Mucosa of descending colon (tissue), 3 donors: ENCODE measurements around the gene ZNF532. TPM values are rescaled to one million over a fixed set of nuclear protein-coding genes. Genes with fewer than 3 reads are reported as not detected.

Experiments used
- ATAC-seq: fragments of 200-7000 bp; cut with Tn5 transposase; one replicate; pipeline ENCODE4 v1.9.1; 2020; ENCODE audit warnings: mild to moderate bottlenecking, moderate library complexity
- DNase-seq, 3 donors: peaks; one replicate each; pipeline ENCODE4 v3.0.0-alpha.2; 2020
- H3K36me3 ChIP-seq: fragments of 200-600 bp; one replicate; pipeline ENCODE4 v1.8.0; 2021; ENCODE audit warnings: low read depth, mild to moderate bottlenecking
- H3K4me1 ChIP-seq: fragments of 200-600 bp; one replicate; pipeline ENCODE4 v1.8.0; 2021; ENCODE audit warnings: low read depth, mild to moderate bottlenecking
- H3K4me3 ChIP-seq: fragments of 200-600 bp; one replicate; pipeline ENCODE4 v1.8.0; 2021; ENCODE audit warnings: mild to moderate bottlenecking
- H3K9me3 ChIP-seq: fragments of 200-600 bp; one replicate; pipeline ENCODE4 v1.8.0; 2021; ENCODE audit warnings: mild to moderate bottlenecking
- intact Hi-C, 2 donors: fragments of 100-400 bp; cut with DNase I in 1 of 2; cut with micrococcal nuclease in 1 of 2; formaldehyde crosslinking; loops; one replicate each; pipeline versions ENCODE4 v1.11.0 to v1.11.1; 2022; cut with DNase I, micrococcal nuclease
- total RNA-seq, 3 donors: library from RNA; stranded (reverse); fragmentation: NEBNext Ultra II Directional in 2 of 3; extraction: Animal tissue kit (Norgen Biotek cat#: 25700) in 2 of 3; gene quantifications; one replicate each; pipeline versions ENCODE4 v1.2.1 to v1.2.4, GENCODE V29; 2021 to 2023
- TF ChIP-seq, protein P1 (sequence below): fragments of 200-600 bp; IDR thresholded peaks from one replicate; pipeline ENCODE4 v1.8.0; 2022; ENCODE audit warnings: antibody characterized with exemption, mild to moderate bottlenecking
- donor health status: DM: no; HTN: no; CAD: no; lungs with moderate emphysema.
- donor health status: DM: no; HTN: no; CAD: no.
- donor health status: DM: no; HTN: yes; CAD: no.

Gene ZNF532
- total RNA-seq, 3 donors from 2014 or later, result 11.2 to 104 (median 16.3) TPM

DNA sequence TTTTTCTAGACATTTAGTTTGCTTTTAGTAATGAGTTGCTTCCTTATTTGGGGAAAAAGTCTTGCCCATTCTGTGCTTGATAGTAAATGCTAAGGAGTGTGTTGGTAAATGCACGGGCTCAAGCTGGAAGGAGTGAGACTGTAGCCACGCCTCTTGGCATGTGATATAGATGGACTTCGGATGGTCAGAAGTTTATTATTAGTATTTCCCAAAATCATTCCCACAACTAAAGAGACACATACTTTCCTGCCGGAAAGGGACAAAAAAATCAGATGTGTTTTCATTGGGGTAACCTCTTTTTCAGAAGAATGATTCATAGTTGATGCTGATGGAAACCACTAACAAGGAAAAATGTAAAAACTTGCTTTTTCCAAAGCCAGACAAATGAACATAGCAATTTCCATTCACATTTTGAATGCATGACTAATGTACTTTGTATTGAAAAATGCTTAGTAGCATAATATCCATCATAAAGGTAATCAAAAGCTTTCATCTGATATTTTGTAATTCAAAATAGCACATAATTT is 133.2 kb downstream of the ZNF532 start:
- DNase-seq, result no peak
- Histone ChIP-seq H3K9me3 (no peaks in the 10 kb centered on the region), H3K4me1 (no peaks in the 10 kb centered on the region), H3K4me3 (no peak overlapping the region), H3K36me3 (no peaks in the 10 kb centered on the region)
- peak; percentile 24 for ATAC-seq
- TF ChIP-seq, protein P1, sequence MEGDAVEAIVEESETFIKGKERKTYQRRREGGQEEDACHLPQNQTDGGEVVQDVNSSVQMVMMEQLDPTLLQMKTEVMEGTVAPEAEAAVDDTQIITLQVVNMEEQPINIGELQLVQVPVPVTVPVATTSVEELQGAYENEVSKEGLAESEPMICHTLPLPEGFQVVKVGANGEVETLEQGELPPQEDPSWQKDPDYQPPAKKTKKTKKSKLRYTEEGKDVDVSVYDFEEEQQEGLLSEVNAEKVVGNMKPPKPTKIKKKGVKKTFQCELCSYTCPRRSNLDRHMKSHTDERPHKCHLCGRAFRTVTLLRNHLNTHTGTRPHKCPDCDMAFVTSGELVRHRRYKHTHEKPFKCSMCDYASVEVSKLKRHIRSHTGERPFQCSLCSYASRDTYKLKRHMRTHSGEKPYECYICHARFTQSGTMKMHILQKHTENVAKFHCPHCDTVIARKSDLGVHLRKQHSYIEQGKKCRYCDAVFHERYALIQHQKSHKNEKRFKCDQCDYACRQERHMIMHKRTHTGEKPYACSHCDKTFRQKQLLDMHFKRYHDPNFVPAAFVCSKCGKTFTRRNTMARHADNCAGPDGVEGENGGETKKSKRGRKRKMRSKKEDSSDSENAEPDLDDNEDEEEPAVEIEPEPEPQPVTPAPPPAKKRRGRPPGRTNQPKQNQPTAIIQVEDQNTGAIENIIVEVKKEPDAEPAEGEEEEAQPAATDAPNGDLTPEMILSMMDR, result no peak
- intact Hi-C loops, result no loop called here

- no peaks in the 10 kb centered on the region for H3K9me3 ChIP-seq
- intact Hi-C loops, result no loop called here
- DNase-seq, result no peak
- no peaks in the 10 kb centered on the region for H3K4me1 ChIP-seq
- H3K36me3 ChIP-seq, result no peaks in the 10 kb centered on the region
- ATAC-seq, result peak; percentile 38
- TF ChIP-seq, protein P1, result no peak
- no peak overlapping the region for H3K4me3 ChIP-seq
Measured at GRCh38 chr18:58998401-58999203, 133.9 kb downstream of the ZNF532 start.

DNA sequence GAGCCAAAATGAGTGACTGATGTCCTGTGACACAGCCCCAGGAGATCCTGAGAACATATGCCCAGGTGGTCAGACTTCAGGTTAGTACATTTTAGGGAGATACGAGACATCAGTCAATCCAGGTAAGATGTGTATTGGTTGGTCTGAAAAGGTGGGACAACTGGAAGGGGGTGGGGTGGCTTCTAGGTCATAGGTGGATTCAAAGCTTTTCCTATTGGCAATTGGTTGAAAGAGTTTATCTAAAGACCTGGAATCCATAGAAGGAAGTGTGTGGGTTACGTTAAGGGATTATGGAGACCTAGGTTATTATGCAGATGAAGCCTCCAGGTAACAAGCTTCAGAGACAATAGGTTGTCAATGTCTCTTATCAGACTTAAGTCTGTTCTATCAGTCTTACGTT is 136.5 kb downstream of the ZNF532 start:
- TF ChIP-seq, protein P1, result no peak
- H3K4me3 ChIP-seq, result no peak overlapping the region
- H3K36me3 ChIP-seq, result no peaks in the 10 kb centered on the region
- ATAC-seq, result no peak
- DNase-seq, result no peak
- H3K9me3 ChIP-seq, result no peaks in the 10 kb centered on the region
- intact Hi-C loops, result no loop called here
- H3K4me1 ChIP-seq, result no peaks in the 10 kb centered on the region

DNA sequence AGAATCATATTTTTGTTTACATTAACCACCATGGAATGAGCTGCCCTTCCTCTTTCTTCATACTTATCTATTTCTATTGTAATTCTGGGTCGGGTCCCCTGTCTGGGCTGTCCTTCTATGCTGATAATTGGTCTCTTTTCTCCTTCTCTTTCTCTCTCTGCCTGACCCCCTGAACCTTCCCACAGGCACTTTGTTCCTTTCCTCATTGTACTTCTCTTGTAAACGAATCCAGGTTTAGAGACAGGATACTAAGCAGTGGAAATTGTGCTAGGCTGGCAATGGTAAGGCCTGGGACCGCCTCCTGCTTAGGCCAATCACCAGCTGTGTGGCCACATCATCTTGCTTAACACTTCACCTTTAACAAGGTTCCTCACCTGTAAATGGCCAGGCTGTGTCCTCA is 137.0 kb downstream of the ZNF532 start:
- no peak overlapping the region for H3K4me3 ChIP-seq
- intact Hi-C loops, result no loop called here
- H3K36me3 ChIP-seq, result no peaks in the 10 kb centered on the region
- H3K4me1 ChIP-seq, result no peaks in the 10 kb centered on the region
- H3K9me3 ChIP-seq, result no peaks in the 10 kb centered on the region
- ATAC-seq (no peak), DNase-seq (no peak)
- TF ChIP-seq, protein P1, result no peak

DNA sequence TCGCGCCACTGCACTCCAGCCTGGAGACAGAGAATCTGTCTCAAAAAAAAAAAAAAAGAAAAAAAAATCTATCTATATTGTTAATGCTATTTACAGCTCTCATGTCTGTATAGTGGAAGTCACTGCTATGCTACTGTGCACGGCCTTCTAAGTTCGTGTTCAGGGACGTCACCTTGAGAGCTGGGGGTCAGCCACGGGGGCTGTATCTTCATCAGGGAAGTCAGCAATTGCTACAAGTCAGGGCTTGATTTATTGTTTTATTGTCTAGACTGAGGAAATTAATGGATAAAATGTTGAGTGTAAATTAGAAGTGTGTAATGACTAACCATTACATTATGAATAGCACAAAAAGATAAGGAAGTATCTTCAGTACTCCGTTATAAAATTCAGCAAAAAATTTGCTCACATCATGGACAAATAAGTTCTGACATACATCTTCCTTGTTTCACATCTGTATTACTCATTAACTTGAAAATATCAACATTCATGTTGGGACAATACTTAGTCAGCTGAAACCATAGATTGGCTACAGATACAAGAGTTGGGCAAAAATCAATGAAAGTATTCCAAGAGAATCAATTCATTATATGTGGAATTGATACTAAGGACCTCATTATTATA is 138.4 kb downstream of the ZNF532 start:
- no peaks in the 10 kb centered on the region for H3K4me1 ChIP-seq
- H3K36me3 ChIP-seq, result no peaks in the 10 kb centered on the region
- H3K4me3 ChIP-seq, result no peak overlapping the region
- ATAC-seq (no peak), DNase-seq (no peak)
- intact Hi-C loops, result no loop called here
- TF ChIP-seq, protein P1, result no peak
- no peaks in the 10 kb centered on the region for H3K9me3 ChIP-seq
